ENCODE measurements around the gene RNF169.

DNA sequence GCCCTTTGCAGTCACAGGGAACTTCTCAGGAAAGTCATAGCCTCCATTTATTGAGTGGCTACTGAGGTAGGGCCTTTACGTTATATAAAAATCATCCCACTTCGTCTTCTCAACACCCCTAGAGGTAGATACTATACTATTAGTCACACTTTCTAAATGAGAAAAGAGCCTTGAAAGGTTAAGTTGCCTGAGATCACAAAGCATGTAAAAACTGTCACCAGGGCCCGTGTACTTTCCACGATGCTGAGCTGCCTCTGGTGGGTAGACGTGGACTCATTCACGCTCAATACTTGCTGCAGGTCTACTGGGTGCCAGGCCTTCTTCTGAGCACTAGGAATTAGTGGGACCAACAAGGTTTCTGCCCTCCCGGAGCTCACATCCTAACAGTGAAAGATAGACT, 33.7 kb upstream of the RNF169 start:
- TF ChIP-seq, protein P1, sequence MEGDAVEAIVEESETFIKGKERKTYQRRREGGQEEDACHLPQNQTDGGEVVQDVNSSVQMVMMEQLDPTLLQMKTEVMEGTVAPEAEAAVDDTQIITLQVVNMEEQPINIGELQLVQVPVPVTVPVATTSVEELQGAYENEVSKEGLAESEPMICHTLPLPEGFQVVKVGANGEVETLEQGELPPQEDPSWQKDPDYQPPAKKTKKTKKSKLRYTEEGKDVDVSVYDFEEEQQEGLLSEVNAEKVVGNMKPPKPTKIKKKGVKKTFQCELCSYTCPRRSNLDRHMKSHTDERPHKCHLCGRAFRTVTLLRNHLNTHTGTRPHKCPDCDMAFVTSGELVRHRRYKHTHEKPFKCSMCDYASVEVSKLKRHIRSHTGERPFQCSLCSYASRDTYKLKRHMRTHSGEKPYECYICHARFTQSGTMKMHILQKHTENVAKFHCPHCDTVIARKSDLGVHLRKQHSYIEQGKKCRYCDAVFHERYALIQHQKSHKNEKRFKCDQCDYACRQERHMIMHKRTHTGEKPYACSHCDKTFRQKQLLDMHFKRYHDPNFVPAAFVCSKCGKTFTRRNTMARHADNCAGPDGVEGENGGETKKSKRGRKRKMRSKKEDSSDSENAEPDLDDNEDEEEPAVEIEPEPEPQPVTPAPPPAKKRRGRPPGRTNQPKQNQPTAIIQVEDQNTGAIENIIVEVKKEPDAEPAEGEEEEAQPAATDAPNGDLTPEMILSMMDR (conservative IDR thresholded peaks at IDR 0.05 in 1 of 2, IDR thresholded peaks at IDR 0.05 in 1 of 2; ENCODE audit: low read depth in 1 of 2, low read length in 2 of 2), result no peak
- no peak for TF ChIP-seq EZH2 (IDR thresholded peaks at IDR 0.05; ENCODE audit: low read length, missing control alignments)
